K562 (cell line): ENCODE data around the gene HJV. TPM values are rescaled to one million over a fixed set of nuclear protein-coding genes. Genes with fewer than 3 reads are reported as not detected.

Experiments
- BCL6 ChIP-seq: fragments of 250-450 bp; sonication (Bioruptor Pico); IDR thresholded peaks from 2 replicates; pipeline ENCODE4 v1.4.0; 2020
- CREB1 ChIP-seq, 2 experiments: sonication (generic) in 1 of 2; formaldehyde crosslinking in 1 of 2; IDR thresholded peaks; 2 replicates each; pipeline versions ENCODE4 v1.6.1 to v1.8.0; 2012 to 2022; ENCODE audit warnings: inconsistent platforms in 1 of 2, mild to moderate bottlenecking in 1 of 2, missing genetic modification reagents in 1 of 2, moderate library complexity in 1 of 2
- CREBBP ChIP-seq: IDR thresholded peaks from one replicate; pipeline ENCODE4 v1.6.1; 2012; ENCODE audit warnings: low read depth, mild to moderate bottlenecking, control low read depth, inconsistent platforms, low read length
- DEAF1 ChIP-seq: fragments of 450-650 bp; formaldehyde crosslinking; IDR thresholded peaks from 2 replicates; pipeline ENCODE4 v1.4.0; 2020; ENCODE audit warnings: mild to moderate bottlenecking, moderate library complexity
- EHMT2 ChIP-seq: fragments of 450-650 bp; IDR thresholded peaks from 2 replicates; pipeline ENCODE4 v1.6.1; 2018; ENCODE audit warnings: antibody characterized with exemption
- ETV6 ChIP-seq, 3 experiments: fragments of 150-350 bp in 1 of 3; sonication (generic) in 1 of 3; formaldehyde crosslinking in 1 of 3; IDR thresholded peaks; 2 replicates each; pipeline versions ENCODE4 v1.6.1 to v1.8.0; 2014 to 2022; ENCODE audit warnings: borderline replicate concordance in 2 of 3, low read depth in 2 of 3, antibody characterized with exemption in 1 of 3, low read length in 1 of 3, mild to moderate bottlenecking in 1 of 3, missing genetic modification reagents in 1 of 3
- HNRNPH1 ChIP-seq: fragments of 200-400 bp; formaldehyde crosslinking; optimal IDR thresholded peaks from 2 replicates; pipeline ENCODE3; 2017; ENCODE audit warnings: low read depth, mild to moderate bottlenecking, low read length, moderate library complexity
- MTA1 ChIP-seq: fragments of 450-650 bp; IDR thresholded peaks from 2 replicates; pipeline ENCODE4 v1.6.1; 2017; ENCODE audit warnings: borderline replicate concordance
- MYNN ChIP-seq, 2 experiments: sonication (generic); formaldehyde crosslinking in 1 of 2; IDR thresholded peaks; 2 replicates each; pipeline versions ENCODE4 v1.5.0 to v1.6.1; 2016 to 2020; ENCODE audit warnings: antibody characterized with exemption in 1 of 2, missing genetic modification reagents in 1 of 2
- NBN ChIP-seq: fragments of 450-650 bp; IDR thresholded peaks from 2 replicates; pipeline ENCODE4 v1.6.1; 2016; ENCODE audit warnings: low read depth, mild to moderate bottlenecking
- NCOA2 ChIP-seq, 2 experiments: fragments of 450-650 bp; IDR thresholded peaks; 2 replicates each; pipeline ENCODE4 v1.6.1; 2018; ENCODE audit warnings: mild to moderate bottlenecking in 2 of 2, moderate library complexity in 1 of 2; ENCODE audit not compliant: partially characterized antibody in 2 of 2
- PCBP2 ChIP-seq: fragments of 200-400 bp; formaldehyde crosslinking; IDR thresholded peaks from 2 replicates; pipeline ENCODE4 v1.6.1; 2018; ENCODE audit warnings: low read length, low read depth, mild to moderate bottlenecking, moderate library complexity; ENCODE audit not compliant: poor library complexity, severe bottlenecking
- PML ChIP-seq: IDR thresholded peaks from 2 replicates; pipeline ENCODE4 v1.6.1; 2012; ENCODE audit warnings: low read length, inconsistent platforms
- POLR2A ChIP-seq: fragments of 450-650 bp; conservative IDR thresholded peaks from 2 replicates; pipeline ENCODE4 v1.6.1; 2016
- POLR3G ChIP-seq: IDR thresholded peaks from 2 replicates; pipeline ENCODE4 v1.6.1; 2011; ENCODE audit not compliant: insufficient read length, insufficient replicate concordance; ENCODE audit errors: extremely low read depth
- RBFOX2 ChIP-seq: fragments of 200-400 bp; formaldehyde crosslinking; IDR thresholded peaks from 2 replicates; pipeline ENCODE4 v1.6.1; 2017; ENCODE audit warnings: low read depth, mild to moderate bottlenecking, low read length, moderate library complexity
- RNF219 ChIP-seq: fragments of 250-450 bp; sonication (Bioruptor Pico); IDR thresholded peaks from 2 replicates; pipeline ENCODE4 v1.5.0; 2022; ENCODE audit warnings: mild to moderate bottlenecking
- SAFB ChIP-seq: fragments of 200-400 bp; formaldehyde crosslinking; IDR thresholded peaks from 2 replicates; pipeline ENCODE4 v1.6.1; 2017; ENCODE audit warnings: low read depth, low read length, borderline replicate concordance
- SIN3B ChIP-seq: fragments of 450-650 bp; IDR thresholded peaks from 2 replicates; pipeline ENCODE4 v1.6.1; 2017; ENCODE audit warnings: low read depth, mild to moderate bottlenecking, moderate library complexity
- WHSC1 ChIP-seq: IDR thresholded peaks from one replicate; pipeline ENCODE4 v1.6.1; 2012; ENCODE audit warnings: low read length, control low read depth, inconsistent platforms
- ZBTB34 ChIP-seq: fragments of 250-450 bp; sonication (Bioruptor Pico); IDR thresholded peaks from 2 replicates; pipeline ENCODE4 v1.8.0; 2021; ENCODE audit warnings: mild to moderate bottlenecking, moderate library complexity
- ZFP30 ChIP-seq: fragments of 250-450 bp; sonication (Bioruptor Pico); IDR thresholded peaks from 2 replicates; pipeline ENCODE4 v1.8.0; 2022; ENCODE audit warnings: moderate library complexity, mild to moderate bottlenecking, inconsistent platforms, borderline replicate concordance
- ZNF347 ChIP-seq: fragments of 450-650 bp; formaldehyde crosslinking; IDR thresholded peaks from 2 replicates; pipeline ENCODE4 v1.4.0; 2020; ENCODE audit warnings: low read depth, mild to moderate bottlenecking, moderate library complexity
- polyA plus RNA-seq, 8 experiments: library from polyadenylated mRNA; depleted of rRNA in 4 of 8; stranded (reverse) in 5 of 8; unstranded in 3 of 8; fragments of >200 nt; fragmentation: Nextera tagmentation in 2 of 8; fragmentation: Illumina TruSeq in 1 of 8; extraction: Ambion mirVana in 2 of 8; extraction: Trizol in 1 of 8; gene quantifications; 2 replicates each; pipeline versions ENCODE4 v1.2.1 to v1.2.3, GENCODE V29; 2011 to 2014; ENCODE audit warnings: inconsistent platforms in 1 of 8, missing spikeins in 1 of 8
- total RNA-seq, 7 experiments: library from RNA; depleted of rRNA in 6 of 7; stranded (reverse); fragments of >200 nt in 6 of 7; fragmentation: Illumina TruSeq in 2 of 7; extraction: Trizol in 2 of 7; gene quantifications; 2 replicates each; pipeline versions ENCODE4 v1.2.1 to v1.2.3, GENCODE V29; 2011 to 2021; ENCODE audit warnings: low replicate concordance in 1 of 7

HJV gene
- total and polyA plus RNA-seq, 9 of the 15 experiments (the other 6 are each of a cell fraction or from before 2014, with no cell fraction given), result 1.0 to 6.6 (median 2.4) TPM

GRCh38 chr1:145978854-145979745 lies 42.4 kb downstream of the HJV start (continued):
- TF ChIP-seq WHSC1 (no peak), DEAF1 (CRISPR knock-in tag) (no peak), BCL6 (CRISPR knock-in tag) (no peak), POLR2A (peak; percentile 76; the same call in 1 of the 2 replicates), CREBBP (no peak), POLR3G (no peak), PCBP2 (no peak), NCOA2 (IDR thresholded peaks at IDR 0.05; ENCODE audit: partially characterized antibody in 2 of 2) (no peak), SIN3B (no peak), ZNF347 (CRISPR knock-in tag) (no peak), PML (0 out of 2 replicates have a peak, but pooled peaks have one; percentile 12), EHMT2 (no peak), SAFB (no peak), ZFP30 (CRISPR knock-in tag) (no peak), MTA1 (no peak; the same call in 1 of the 2 replicates), ETV6 (IDR thresholded peaks at IDR 0.05; ENCODE audit: borderline replicate concordance in 1 of 2, low read depth in 2 of 2, low read length in 1 of 2) (peak in 1 of 2 experiments; percentile 49; a peak in 2 of 4 replicates), ETV6 (CRISPR knock-in tag; IDR thresholded peaks at IDR 0.05; ENCODE audit: borderline replicate concordance) (no peak), RNF219 (no peak), MYNN (IDR thresholded peaks at IDR 0.05) (no peak), MYNN (CRISPR knock-in tag; IDR thresholded peaks at IDR 0.05) (no peak), RBFOX2 (0 out of 2 replicates have a peak, but pooled peaks have one; percentile 13), CREB1 (IDR thresholded peaks at IDR 0.05) (no peak), CREB1 (CRISPR knock-in tag; IDR thresholded peaks at IDR 0.05) (peak; percentile 55; the same call in 1 of the 2 replicates), ZBTB34 (CRISPR knock-in tag) (no peak), HNRNPH1 (no peak), NBN (peak; percentile 75; the same call in 1 of the 2 replicates)
